Measurements from ENCODE around the gene KDM2A.

- TF ChIP-seq, protein P1, sequence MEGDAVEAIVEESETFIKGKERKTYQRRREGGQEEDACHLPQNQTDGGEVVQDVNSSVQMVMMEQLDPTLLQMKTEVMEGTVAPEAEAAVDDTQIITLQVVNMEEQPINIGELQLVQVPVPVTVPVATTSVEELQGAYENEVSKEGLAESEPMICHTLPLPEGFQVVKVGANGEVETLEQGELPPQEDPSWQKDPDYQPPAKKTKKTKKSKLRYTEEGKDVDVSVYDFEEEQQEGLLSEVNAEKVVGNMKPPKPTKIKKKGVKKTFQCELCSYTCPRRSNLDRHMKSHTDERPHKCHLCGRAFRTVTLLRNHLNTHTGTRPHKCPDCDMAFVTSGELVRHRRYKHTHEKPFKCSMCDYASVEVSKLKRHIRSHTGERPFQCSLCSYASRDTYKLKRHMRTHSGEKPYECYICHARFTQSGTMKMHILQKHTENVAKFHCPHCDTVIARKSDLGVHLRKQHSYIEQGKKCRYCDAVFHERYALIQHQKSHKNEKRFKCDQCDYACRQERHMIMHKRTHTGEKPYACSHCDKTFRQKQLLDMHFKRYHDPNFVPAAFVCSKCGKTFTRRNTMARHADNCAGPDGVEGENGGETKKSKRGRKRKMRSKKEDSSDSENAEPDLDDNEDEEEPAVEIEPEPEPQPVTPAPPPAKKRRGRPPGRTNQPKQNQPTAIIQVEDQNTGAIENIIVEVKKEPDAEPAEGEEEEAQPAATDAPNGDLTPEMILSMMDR (conservative IDR thresholded peaks at IDR 0.05; ENCODE audit: low read depth, low read length) = no peak
- no peak for TF ChIP-seq EZH2 (IDR thresholded peaks at IDR 0.05; ENCODE audit: borderline replicate concordance, low read depth, low read length, poor library complexity, severe bottlenecking)
Measured at GRCh38 chr11:67250059-67251043, 131.3 kb downstream of the KDM2A start.
